ENCODE data around the gene ZNF813.
"Not testable (repeated sequence)": the region's sequence is repeated elsewhere in the genome, so short reads cannot be mapped to it uniquely, and the experiment has no call there.

Gene ZNF813

DNA sequence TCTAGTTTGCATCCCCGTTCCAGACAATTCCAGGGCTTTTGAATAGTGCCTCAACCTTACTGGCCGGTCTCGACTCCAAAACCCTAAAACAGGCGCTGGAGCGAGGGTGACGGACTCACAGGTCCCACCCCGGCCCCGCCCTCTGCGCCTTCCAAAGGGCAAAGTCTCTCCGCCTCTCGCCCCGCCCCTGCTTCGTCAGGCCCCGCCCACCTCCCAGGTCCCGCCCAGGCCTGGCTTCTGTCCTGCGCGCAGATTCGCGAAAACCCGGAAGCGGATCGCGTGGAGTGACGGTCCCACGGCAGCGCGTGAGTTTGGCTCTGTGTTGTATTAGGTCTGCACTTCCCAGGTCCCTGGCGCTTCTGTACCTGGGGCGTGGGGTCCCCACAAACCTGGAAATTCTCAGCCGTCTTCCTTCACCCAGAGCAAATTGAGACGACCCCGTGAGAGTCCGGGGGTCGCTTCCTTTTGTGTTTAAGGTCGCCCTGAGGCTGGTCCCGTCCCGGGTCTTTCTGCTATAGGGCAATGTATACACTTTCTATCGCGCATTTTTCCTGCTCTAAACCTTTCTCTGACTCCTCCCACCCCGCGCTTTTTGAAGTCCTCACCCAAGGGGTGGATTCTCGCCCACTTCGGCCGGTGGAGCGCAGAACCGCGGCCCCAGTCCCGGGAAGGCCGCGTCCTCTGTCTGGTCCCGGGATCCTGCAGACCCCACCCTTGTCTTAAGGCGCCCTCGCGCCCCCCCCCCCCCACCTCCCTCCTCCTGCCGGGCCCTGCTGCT lies at the start of gene ZNF813:
Gene ZNF813, plus strand, starts transcription at position 249 of the 778 bp plus-strand sequence. CDS start 16,090 bp downstream, outside the sequence.
- peak; percentile 89 for DNase-seq (ENCODE audit: low read depth)

DNA sequence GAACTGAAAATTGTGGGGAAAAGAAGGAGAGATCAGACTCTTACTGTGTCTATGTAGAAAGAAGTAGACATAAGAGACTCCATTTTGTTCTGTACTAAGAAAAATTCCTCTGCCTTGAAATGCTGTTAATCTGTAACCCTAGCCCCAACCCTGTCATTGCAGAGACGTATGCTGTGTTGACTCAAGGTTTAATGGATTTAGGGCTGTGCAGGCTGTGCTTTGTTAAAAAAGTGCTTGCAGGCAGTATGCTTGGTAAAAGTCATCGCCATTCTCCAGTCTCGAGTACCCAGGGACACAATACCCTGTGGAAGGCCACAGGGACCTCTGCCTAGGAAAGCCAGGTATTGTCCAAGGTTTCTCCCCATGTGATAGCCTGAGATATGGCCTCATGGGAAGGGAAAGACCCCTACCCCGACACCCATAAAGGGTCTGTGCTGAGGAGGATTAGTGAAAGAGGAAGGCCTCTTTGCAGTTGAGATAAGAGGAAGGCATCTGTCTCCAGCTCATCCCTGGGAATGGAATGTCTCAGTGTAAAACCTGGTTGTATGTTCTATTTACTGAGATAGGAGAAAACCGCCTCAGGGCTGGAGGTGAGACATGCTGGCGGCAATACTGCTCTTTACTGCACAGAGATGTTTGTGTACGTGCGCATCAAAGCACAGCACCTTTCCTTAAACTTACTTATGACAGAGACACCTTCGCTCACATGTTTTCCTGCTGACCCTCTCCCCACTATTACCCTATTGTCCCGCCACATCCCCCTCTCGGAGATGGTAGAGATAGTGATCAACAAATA lies 46.8 kb upstream of the ZNF813 start:
- DNase-seq (ENCODE audit: low read depth): not testable (repeated sequence)

DNA sequence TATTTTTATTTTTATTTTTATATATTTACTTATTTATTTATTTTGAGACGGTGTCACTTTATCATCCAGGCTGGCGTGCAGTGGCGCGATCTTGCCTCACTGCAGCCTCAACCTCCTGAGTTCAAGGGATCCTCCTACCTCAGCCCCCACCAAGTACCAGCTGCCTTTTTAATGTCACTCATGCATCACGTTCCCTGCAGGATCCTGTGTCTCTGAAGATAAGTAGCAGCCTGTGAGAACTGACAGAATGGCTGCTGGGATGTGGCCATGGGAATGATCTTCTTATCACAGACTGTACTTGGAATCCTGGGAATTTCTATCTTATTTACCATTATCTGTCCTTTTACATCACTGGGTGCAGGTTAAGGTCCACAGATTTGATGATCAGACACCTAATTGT lies 45.0 kb upstream of the ZNF813 start:
- no peak for DNase-seq (ENCODE audit: low read depth)

DNA sequence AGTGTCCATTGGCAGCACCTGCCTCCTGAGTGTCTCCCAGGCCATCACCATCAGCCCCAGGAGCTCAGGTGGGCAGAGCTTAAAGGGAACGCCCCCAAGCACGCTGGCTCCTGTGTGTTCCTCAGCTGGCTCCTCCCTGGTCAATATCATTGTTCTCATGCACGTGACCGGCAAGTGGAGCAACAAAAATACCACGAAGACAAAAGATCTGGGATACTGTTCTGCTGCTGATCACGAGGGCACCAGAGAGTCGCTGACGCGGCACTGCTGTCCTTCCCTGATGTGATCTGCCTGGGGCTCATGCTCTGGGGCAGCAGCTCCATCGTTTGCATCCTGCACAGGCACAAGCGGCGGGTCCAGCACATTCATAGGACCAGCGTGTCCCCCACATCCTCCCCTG lies 44.5 kb upstream of the ZNF813 start:
- not testable (repeated sequence) for DNase-seq (ENCODE audit: low read depth)

DNA sequence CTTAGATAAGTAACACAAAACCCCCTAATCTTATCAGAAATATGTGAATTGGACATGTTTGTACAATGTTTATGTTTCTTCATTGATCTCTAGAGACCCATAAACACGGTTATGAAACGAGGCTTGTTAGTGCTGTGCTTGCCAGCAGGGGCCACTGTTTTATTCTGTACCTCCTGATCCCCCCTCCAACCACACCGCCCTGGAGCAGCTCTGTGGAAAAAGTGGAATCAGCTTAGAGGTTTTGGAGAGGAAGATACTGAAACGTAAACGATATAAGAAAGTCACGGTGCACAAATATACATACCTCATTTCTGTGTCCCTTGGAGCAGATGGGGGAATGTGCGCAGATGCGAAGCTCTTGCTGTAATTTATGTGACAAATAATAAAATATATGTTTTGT lies 43.9 kb upstream of the ZNF813 start:
- DNase-seq (ENCODE audit: low read depth): not testable (repeated sequence)

DNA sequence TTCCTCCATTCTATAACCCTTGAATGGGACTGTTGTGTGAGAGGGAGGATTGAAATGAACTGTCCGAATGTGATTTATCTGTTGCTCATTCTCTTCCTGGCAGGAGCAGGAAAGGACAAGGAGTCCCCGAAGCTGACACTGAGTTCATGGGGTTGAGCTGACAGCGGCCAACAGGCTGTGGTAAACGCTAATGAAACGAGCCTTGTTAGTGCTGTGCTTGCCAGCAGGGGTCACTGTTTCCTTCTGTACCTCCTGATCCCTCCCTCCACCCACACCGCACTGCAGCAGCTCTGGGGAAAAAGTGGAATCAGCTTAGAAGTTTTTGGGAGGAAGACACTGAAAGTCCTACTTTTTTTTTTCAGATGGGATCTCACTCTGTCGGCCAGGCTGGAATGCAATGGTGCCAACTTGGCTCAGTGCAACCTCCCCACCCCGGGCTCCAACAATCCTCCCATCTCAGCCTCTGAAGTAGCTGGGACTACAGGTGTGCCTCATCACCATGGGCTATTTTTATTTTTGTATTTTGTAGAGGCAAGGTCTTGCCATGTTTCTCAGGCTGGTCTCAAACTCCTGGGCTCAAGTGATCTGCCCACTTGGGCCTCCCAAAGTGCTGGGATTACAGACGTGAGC lies 42.5 kb upstream of the ZNF813 start:
- DNase-seq (ENCODE audit: low read depth): peak; percentile 61

DNA sequence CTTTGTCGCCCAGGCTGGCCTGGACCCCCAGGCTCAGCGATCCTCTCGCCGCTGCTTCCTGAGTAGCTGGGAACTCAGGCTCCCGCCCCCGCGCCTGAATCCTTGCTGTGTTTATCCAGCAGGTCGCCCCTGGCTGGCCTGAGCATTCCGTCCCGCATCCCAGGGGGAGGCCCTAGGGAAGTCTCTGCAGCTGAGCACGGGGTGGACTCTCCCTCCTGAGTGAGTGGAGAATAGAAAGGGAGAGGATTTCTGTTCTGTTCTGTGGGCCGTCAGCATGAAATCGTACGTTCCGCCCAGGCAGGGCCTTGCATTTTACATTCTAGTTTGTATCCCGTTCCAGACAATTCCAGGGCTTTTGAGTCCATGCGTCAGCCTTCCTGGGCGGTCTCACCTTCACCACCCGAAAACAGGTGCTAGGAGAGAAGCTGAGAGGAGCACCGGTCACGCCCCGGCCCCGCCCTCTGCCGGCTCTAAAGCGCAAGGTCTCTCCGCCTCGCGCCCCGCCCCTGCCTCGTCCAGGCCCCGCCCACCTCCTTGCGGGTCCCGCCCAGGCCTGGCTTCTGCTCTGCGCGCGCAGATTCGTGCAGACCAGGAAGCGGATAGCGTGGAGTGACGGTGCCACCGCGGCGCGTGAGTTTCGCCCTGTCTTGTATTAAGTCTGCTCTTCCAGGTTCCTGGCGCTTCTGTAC lies 36.0 kb upstream of the ZNF813 start, which contains the start of gene ZNF761:
Gene ZNF761, plus strand, starts transcription at position 586 of the 689 bp plus-strand sequence. CDS start 15,285 bp downstream, outside the sequence.
- DNase-seq (ENCODE audit: low read depth): peak; percentile 96

DNA sequence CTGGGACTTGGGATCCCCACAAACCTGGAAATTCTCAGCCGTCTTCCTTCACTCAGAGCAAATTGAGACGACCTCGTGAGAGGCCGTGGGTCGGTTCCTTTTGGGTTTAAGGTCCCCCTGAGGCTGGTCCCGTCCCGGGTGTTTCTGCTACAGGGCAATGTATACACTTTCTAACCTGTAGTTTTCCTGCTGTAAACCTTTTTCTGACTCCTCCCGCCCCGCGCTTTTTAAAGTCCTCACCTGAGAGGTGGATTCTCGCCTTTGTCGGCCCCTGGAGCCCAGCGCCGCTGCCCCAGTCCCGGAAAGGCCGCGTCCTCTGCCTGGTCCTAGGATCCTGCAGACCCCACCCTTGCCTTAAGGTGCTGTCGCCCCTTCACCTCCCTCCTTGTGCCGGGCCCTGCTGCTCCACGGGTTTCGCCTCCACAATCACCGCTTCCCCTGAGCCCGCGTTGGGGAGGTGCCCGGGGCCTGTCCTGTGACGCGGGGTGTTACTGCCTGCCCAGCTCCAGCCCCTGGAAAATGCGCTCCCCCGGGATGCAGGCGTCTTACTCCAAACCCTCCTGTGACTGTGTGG lies 35.4 kb upstream of the ZNF813 start:
- DNase-seq (ENCODE audit: low read depth): no peak

DNA sequence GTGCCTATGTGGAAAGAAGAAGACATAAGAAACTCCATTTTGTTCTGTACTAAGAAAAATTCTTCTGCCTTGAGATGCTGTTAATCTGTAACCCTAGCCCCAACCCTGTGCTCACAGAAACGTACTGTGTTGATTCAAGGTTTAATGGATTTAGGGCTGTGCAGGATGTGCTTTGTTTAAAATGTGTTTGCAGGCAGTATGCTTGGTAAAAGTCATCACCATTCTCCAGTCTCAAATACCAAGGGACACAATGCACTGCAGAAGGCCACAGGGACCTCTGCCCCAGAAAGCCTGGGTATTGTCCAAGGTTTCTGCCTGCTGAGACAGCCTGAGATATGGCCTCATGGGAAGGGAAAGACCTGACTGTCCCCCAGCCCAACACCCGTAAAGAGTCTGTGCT lies 23.7 kb upstream of the ZNF813 start:
- DNase-seq (ENCODE audit: low read depth): not testable (repeated sequence)

DNA sequence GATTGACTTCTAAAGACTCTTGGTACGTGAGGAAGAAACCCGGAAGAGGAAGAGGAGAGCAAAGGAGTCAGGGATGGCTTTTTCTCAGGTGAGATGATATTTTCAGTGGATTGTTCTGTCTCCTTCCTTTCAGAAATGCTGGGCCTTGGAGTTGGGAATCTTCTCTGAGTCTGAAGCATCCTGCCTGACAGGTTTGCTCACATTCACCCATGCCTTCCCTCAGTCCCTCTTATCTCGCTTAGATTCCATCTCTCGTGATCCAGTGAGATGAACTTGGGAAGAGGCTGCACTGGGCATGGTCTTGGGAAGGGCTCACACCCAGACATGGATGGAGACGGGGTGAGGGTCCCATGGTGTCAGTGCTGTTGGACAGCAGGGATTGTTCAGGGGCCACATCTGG lies 20.3 kb upstream of the ZNF813 start:
- not testable (repeated sequence) for DNase-seq (ENCODE audit: low read depth)

DNA sequence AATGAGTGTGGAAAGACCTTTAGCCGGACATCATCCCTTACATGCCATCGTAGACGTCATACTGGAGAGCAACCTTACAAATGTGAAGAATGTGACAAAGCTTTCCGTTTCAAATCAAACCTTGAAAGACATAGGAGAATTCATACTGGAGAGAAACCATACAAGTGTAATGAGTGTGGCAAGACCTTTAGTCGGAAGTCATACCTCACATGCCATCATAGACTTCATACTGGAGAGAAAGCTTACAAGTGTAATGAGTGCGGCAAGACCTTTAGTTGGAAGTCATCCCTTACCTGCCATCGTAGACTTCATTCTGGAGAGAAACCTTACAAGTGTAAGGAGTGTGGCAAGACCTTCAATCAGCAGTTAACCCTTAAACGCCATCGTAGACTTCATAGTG lies 11.7 kb upstream of the ZNF813 start:
- DNase-seq (ENCODE audit: low read depth): no peak

DNA sequence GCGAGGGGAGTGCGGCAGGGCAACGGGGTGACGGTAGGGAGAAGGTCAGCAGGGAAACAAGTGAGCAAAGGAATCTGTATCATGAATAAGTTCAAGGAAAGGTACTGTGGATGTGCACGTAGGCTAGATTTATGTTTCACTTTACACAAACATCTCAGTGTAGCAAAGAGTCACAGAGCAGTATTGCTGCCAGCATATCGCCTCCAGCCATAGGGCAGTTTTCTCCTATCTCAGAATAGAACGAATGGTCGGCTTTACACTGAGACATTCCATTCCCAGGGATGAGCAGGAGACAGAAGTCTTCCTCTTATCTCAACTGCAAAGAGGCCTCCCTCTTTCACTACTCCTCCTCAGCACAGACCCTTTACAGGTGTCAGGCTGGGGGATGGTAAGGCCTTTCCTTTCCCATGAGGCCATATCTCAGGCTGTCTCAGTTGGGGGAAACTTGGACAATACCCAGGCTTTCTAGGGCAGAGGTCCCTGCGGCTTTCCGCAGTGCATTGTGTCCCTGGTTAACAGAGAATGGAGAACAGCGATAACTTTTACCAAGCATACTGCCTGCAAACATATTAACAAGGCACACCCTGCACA lies 7.3 kb upstream of the ZNF813 start:
- not testable (repeated sequence) for DNase-seq (ENCODE audit: low read depth)

DNA sequence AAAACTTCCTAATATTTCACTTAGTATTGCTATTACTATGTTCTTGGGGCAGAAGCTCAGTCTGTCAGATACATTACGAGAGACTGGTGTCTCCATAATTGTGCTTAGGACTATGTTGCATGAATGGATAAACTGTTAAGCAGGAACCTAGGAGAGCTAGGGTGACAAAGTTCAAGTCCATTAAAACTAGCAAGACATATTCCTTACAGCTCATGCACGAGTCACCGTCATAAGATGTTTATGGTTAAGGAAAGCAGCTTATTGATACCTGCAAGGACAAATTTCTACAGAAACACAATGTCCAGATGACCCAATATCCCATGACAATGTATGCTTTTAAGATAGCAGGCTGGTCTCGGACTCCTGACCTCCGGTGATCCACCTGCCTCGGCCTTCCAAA lies 5.7 kb upstream of the ZNF813 start:
- DNase-seq (ENCODE audit: low read depth): no peak

DNA sequence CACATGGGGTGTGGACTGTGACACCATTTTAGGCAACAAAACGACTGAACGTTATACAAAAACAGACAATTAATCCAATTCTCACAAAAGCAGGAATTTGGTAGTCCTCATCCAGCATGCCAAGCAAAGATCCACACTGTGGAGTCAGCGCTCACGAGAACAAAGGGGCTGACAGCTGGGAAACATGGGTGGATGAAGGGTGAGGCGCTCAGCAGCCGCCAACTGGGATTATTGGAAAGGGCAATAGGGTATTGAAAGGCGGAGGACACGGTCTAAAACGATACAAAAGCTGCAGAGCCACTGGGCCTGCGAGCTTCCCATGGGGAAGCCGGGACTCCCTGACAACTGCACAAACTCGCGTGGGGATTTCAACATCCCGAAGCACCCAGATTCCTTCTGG lies 4.7 kb upstream of the ZNF813 start:
- DNase-seq (ENCODE audit: low read depth): no peak

DNA sequence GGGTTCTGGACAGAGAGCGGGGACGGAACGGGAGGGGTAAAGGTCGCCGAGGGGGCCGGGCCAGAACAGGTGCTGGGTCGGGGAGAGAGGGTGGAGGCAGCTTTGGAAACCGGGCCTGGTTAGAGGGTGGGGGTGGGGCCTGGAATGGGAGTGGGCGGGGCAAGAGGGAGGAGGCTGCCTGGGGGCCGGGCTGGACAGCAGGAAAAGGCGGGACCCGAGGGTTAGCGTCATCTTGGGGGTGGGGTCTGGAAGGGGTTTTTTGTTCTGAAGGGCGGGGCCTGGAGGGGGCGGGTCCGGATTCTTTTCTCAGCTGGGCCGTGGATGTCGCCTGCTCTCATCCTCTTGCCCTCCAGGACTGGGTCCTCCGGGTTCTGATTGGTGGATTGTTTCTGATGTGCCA lies 4.3 kb upstream of the ZNF813 start:
- no peak for DNase-seq (ENCODE audit: low read depth)

DNA sequence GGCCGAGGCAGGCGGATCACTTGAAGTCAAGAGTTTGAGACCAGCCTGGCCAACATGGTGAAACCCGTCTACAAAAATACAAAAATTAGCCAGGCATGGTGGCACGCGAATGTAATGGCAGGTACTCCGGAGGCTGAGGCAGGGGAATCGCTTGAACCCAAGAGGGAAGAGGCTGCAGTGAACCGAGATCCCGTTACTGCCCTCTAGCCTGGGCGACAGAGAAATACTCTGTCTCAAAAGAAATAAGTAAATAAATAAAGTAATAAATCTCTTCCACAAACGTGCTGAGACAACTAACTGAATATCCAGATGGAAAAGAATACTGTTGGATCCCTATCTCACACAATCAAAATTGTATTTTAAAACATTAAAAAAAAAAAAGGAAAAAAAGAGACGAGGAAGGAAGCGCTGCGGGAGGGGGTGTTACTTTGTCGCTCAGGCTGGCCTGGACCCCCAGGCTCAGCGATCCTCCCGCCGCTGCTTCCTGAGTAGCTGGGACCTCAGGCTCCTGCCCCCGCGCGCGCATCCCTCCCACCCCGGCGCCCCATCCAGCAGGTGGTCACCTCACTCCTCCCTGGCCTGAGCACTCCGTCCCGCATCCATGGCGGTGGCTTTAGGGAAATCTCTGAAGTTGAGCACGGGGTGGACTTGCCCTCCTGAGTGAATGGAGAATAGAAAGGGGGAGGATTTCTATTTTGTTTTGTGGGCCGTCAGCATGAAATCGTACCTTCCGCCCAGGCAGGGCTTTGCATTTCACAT lies 628 bp upstream of the ZNF813 start:
- DNase-seq (ENCODE audit: low read depth): peak; percentile 0

DNA sequence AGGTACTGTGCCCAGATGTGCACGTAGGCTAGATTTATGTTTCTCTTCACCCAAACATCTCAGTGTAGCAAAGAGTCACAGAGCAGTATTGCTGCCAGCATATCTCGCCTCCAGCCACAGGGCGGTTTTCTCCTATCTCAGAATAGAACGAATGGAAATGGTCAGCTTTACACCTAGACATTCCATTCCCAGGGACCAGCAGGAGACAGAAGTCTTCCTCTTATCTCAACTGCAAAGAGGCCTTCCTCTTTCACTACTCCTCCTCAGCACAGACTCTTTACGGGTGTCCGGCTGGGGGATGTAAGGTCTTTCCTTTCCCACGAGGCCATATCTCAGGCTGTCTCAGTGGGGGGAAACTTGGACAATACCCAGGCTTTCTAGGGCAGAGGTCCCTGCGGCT lies 1.1 kb downstream of the ZNF813 start:
- not testable (repeated sequence) for DNase-seq (ENCODE audit: low read depth)

DNA sequence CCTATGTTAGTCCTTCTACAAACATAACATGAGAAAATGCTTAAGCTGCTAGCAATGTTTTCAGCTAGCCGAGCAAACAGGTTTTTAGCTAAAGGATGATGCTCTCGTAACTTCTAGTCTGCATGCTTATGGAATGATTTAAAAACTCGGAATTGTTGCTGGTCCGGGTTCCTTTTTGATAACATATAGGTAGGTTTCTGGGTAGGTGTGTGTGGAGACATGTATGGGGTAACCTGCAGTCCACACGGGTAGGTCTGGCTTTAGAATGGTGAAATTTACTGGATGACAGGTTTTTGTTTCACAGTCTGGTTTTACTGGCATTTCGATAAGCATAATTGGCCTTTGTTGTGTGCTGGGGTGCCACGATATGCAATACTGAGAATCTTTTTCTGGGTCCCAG lies 4.4 kb downstream of the ZNF813 start:
- DNase-seq (ENCODE audit: low read depth): no peak

DNA sequence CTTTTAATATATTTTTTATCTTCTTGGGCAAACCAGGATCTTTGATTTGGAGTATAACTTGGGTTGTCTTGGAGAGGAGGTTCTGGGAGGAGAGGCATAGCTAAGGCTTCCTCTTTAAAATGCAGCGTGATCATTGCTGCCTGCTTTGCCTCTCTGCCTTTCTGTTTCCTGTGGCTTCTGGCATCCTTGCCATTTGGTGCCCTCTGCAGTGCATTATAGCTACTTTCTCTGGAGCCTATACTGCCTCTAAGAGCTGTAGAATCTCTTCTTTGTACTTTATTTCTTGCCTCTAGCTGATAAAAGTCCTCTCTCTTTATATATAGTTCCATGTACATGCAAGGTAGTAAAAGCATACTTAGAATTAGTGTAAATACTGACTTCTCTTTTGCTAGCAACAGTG lies 7.3 kb downstream of the ZNF813 start:
- DNase-seq (ENCODE audit: low read depth): not testable (repeated sequence)

DNA sequence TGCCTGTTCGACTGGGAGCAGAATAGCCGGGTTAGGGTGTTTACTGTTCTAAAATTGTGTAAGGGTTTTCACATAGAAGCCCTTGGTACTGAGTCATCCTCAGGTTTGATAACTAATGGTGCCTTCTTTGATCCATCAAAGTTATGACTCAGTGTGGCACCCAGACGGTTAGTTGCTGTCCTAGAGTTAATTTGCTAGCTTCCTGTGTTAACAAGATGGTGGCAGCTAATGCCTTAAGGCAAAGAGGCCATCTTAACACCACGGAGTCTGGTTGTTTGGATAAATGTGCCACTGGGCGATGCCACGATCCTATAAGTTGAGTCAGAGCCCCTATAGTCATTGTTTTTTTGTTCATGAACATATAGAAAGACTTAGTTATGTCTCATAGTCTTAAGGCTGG lies 7.9 kb downstream of the ZNF813 start:
- DNase-seq (ENCODE audit: low read depth): not testable (repeated sequence)

DNA sequence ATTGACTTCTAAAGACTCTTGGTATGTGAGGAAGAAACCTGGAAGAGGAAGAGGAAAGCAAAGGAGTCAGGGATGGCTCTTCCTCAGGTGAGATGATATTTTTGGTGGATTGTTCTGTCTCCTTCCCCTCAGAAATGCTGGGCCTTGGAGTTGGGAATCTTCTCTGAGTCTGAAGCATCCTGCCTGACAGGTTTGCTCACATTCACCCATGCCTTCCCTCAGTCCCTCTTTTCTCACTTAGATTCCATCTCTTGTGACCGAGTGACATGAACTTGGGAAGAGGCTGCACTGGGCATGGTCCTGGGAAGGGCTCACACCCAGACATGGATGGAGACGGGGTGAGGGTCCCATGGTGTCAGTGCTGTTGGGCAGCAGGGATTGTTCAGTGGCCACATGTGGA lies 16.2 kb downstream of the ZNF813 start:
- not testable (repeated sequence) for DNase-seq (ENCODE audit: low read depth)

Data from stimulated activated CD8-positive, alpha-beta memory T cell treated with anti-CD3 and anti-CD28 coated beads, Interleukin-12 subunit alpha, Interleukin-12 subunit beta, amount 100 ng/mL, for 1 hour (primary cell).